ENCODE results near the gene TMEM247. TPM values are rescaled to one million over a fixed set of nuclear protein-coding genes. Genes with fewer than 3 reads are reported as not detected.

Gene TMEM247
- total RNA-seq, 4 donors from 2014 or later, result not detected

- Histone ChIP-seq H3K4me1 (peaks cover 0 to 33% (median 3%) of the 10 kb centered on the region in 3 donors), H3K27me3 (no peaks in the 10 kb centered on the region), H3K27ac (no peak overlapping the region), H3K36me3 (no peaks in the 10 kb centered on the region), H3K4me3 (no peak overlapping the region), H3K9me3 (no peaks in the 10 kb centered on the region)
- ATAC-seq, result no peak
- TF ChIP-seq EP300 (IDR thresholded peaks at IDR 0.05) (no peak), POLR2AphosphoS5 (IDR thresholded peaks at IDR 0.05) (no peak), POLR2A (IDR thresholded peaks at IDR 0.05) (no peak), CTCF (IDR thresholded peaks at IDR 0.05) (no peak)
- 75 to 90% methylated on average over 2 to 5 of the region's 9 CpGs for WGBS, 2 donors (ENCODE audit: low coverage in 1 of 2)
Measured at GRCh38 chr2:46495231-46496030, 16.1 kb downstream of the TMEM247 start.

- H3K4me3 ChIP-seq, result no peak overlapping the region
- ATAC-seq, result no peak
- no peaks in the 10 kb centered on the region for H3K27me3 ChIP-seq
- H3K36me3 ChIP-seq, result no peaks in the 10 kb centered on the region
- WGBS, 2 donors (ENCODE audit: low coverage in 1 of 2), result 79 to 87% methylated on average over 3 of the region's 4 CpGs
- H3K9me3 ChIP-seq, result no peaks in the 10 kb centered on the region
- H3K4me1 ChIP-seq, result peaks cover 0 to 24% (median 0%) of the 10 kb centered on the region in 3 donors
- H3K27ac ChIP-seq, result no peak overlapping the region
- TF ChIP-seq POLR2AphosphoS5 (IDR thresholded peaks at IDR 0.05) (no peak), CTCF (IDR thresholded peaks at IDR 0.05) (no peak), POLR2A (IDR thresholded peaks at IDR 0.05) (no peak), EP300 (IDR thresholded peaks at IDR 0.05) (no peak)
Measured at GRCh38 chr2:46497766-46498165, 18.4 kb downstream of the TMEM247 start.

GRCh38 chr2:46498681-46499080 lies 19.3 kb downstream of the TMEM247 start:
- Histone ChIP-seq H3K4me3 (no peak overlapping the region), H3K36me3 (no peaks in the 10 kb centered on the region), H3K27me3 (no peaks in the 10 kb centered on the region), H3K9me3 (no peaks in the 10 kb centered on the region), H3K4me1 (peaks cover 0 to 17% (median 0%) of the 10 kb centered on the region in 3 donors), H3K27ac (no peak overlapping the region)
- TF ChIP-seq POLR2A (IDR thresholded peaks at IDR 0.05) (no peak), POLR2AphosphoS5 (IDR thresholded peaks at IDR 0.05) (no peak), CTCF (IDR thresholded peaks at IDR 0.05) (no peak), EP300 (IDR thresholded peaks at IDR 0.05) (no peak)
- no peak for ATAC-seq
- 77 to 85% methylated on average over 3 to 4 of the region's 4 CpGs for WGBS, 2 donors (ENCODE audit: low coverage in 1 of 2)

GRCh38 chr2:46499392-46499785 lies 20.0 kb downstream of the TMEM247 start:
- Histone ChIP-seq H3K36me3 (no peaks in the 10 kb centered on the region), H3K4me3 (peak overlapping the region; percentile 61 to 69), H3K9me3 (no peaks in the 10 kb centered on the region), H3K4me1 (peaks cover 0 to 12% (median 0%) of the 10 kb centered on the region in 3 donors), H3K27me3 (no peaks in the 10 kb centered on the region), H3K27ac (peak overlapping the region; percentile 76 to 88 (median 88))
- ATAC-seq, result no peak
- no peak for TF ChIP-seq POLR2AphosphoS5 (IDR thresholded peaks at IDR 0.05)
- TF ChIP-seq CTCF (IDR thresholded peaks at IDR 0.05), result no peak
- no peak for TF ChIP-seq POLR2A (IDR thresholded peaks at IDR 0.05)
- no peak for TF ChIP-seq EP300 (IDR thresholded peaks at IDR 0.05)
- 12 to 18% methylated on average over 7 of the region's 7 CpGs for WGBS, 2 donors (ENCODE audit: low coverage in 1 of 2)

- H3K4me1 ChIP-seq, result peaks cover 0 to 12% (median 0%) of the 10 kb centered on the region in 3 donors
- no peak overlapping the region for H3K4me3 ChIP-seq
- H3K9me3 ChIP-seq, result no peaks in the 10 kb centered on the region
- no peak for TF ChIP-seq CTCF (IDR thresholded peaks at IDR 0.05)
- no peak for TF ChIP-seq EP300 (IDR thresholded peaks at IDR 0.05)
- TF ChIP-seq POLR2AphosphoS5 (IDR thresholded peaks at IDR 0.05), result no peak
- TF ChIP-seq POLR2A (IDR thresholded peaks at IDR 0.05), result no peak
- H3K36me3 ChIP-seq, result no peaks in the 10 kb centered on the region
- H3K27ac ChIP-seq, result peak overlapping the region in 1 of 4 donors; percentile 87
- 86 to 87% methylated on average over 2 to 5 of the region's 6 CpGs for WGBS, 2 donors (ENCODE audit: low coverage in 1 of 2)
- ATAC-seq, result no peak
- no peaks in the 10 kb centered on the region for H3K27me3 ChIP-seq
Measured at GRCh38 chr2:46500801-46501200, 21.4 kb downstream of the TMEM247 start.
